Panc1 (cell line): ENCODE data around the gene GALNT18. TPM values are rescaled to one million over a fixed set of nuclear protein-coding genes. Genes with fewer than 3 reads are reported as not detected.

ENCODE experiments used
- ATAC-seq: fragments of 200-7000 bp; cut with Tn5 transposase; 2 replicates; pipeline ENCODE4 v1.9.1; 2020; ENCODE audit warnings: mild to moderate bottlenecking, moderate library complexity
- BruUV-seq: library from RNA; stranded (reverse); fragments of 400-500 nt; replicated peaks from 2 replicates; lab custom pipeline; 2021; lab: Mats Ljungman, UMichigan
- CTCF ChIA-PET: fragments of 300-600 bp; sonication (Branson Sonifier 250); formaldehyde crosslinking; loops from one replicate; lab custom pipeline; 2022; ENCODE audit warnings: antibody characterized with exemption; lab: Charles Lee
- POLR2A ChIA-PET: fragments of 300-600 bp; sonication (Branson Sonifier 250); formaldehyde crosslinking; loops from one replicate; lab custom pipeline; 2022; ENCODE audit warnings: antibody characterized with exemption; lab: Charles Lee
- DNase-seq: peaks from one replicate; pipeline ENCODE4 v3.0.0-alpha.2; 2010; ENCODE audit warnings: low read depth, low spot score
- H3K27ac ChIP-seq: 2 replicates; pipeline ENCODE4 v1.5.1; 2011; ENCODE audit warnings: mild to moderate bottlenecking, low read length, inconsistent platforms
- H3K27me3 ChIP-seq: fragments of 200-500 bp; sonication (Bioruptor generic); 2 replicates; pipeline ENCODE4 v1.6.0; 2014; ENCODE audit warnings: low read length, inconsistent platforms; ENCODE audit not compliant: control insufficient read depth, insufficient read depth
- H3K36me3 ChIP-seq: fragments of 200-500 bp; sonication (Bioruptor generic); 2 replicates; pipeline ENCODE4 v1.5.1; 2014; ENCODE audit warnings: inconsistent platforms, mild to moderate bottlenecking, low read length, moderate library complexity; ENCODE audit not compliant: control insufficient read depth, insufficient read depth
- H3K4me1 ChIP-seq: 2 replicates; pipeline ENCODE4 v1.5.1; 2011; ENCODE audit warnings: inconsistent platforms, mild to moderate bottlenecking, low read length, moderate library complexity; ENCODE audit not compliant: control insufficient read depth, insufficient read depth
- H3K4me3 ChIP-seq, 2 experiments: 2 replicates each; pipeline ENCODE4 v1.5.1; 2011 to 2012; ENCODE audit warnings: low read depth in 2 of 2, low read length in 2 of 2, mild to moderate bottlenecking in 2 of 2, inconsistent platforms in 1 of 2, moderate library complexity in 1 of 2
- H3K9me3 ChIP-seq: fragments of 200-500 bp; sonication (Bioruptor generic); 2 replicates; pipeline ENCODE4 v1.5.1; 2014; ENCODE audit warnings: low read depth, mild to moderate bottlenecking, inconsistent platforms, low read length, moderate library complexity; ENCODE audit not compliant: control insufficient read depth, insufficient read depth
- CTCF ChIP-seq: fragments of 450-650 bp; IDR thresholded peaks from 2 replicates; pipeline ENCODE4 v1.5.1; 2017; ENCODE audit warnings: mild to moderate bottlenecking
- POLR2AphosphoS5 ChIP-seq: IDR thresholded peaks from 2 replicates; pipeline ENCODE4 v1.6.1; 2012; ENCODE audit warnings: mild to moderate bottlenecking, low read depth, low read length, moderate library complexity
- REST ChIP-seq, 2 experiments: IDR thresholded peaks; 2 replicates each; pipeline ENCODE4 v1.6.1; 2011 to 2012; ENCODE audit warnings: low read depth in 2 of 2, control low read depth in 1 of 2, low read length in 1 of 2, mild to moderate bottlenecking in 1 of 2, moderate library complexity in 1 of 2; ENCODE audit not compliant: insufficient read depth in 1 of 2
- SIN3A ChIP-seq: IDR thresholded peaks from 2 replicates; pipeline ENCODE4 v1.6.1; 2012; ENCODE audit warnings: low read depth, mild to moderate bottlenecking, low read length, moderate library complexity, borderline replicate concordance; ENCODE audit not compliant: insufficient read depth
- TCF7L2 ChIP-seq: IDR thresholded peaks from 2 replicates; pipeline ENCODE4 v1.6.1; 2011; ENCODE audit warnings: mild to moderate bottlenecking, low read depth, low read length, inconsistent platforms
- in situ Hi-C: cut with HindIII; loops from 2 replicates; pipeline ENCODE4 v1.10.0; 2016; ENCODE audit warnings: low sequenced_read_pairs, low pct_unique_long_range_greater_than_20kb
- intact Hi-C: fragments of 100-400 bp; cut with micrococcal nuclease; formaldehyde crosslinking; loops from one replicate; pipeline ENCODE4 v1.10.0; 2022; ENCODE audit not compliant: unreplicated experiment
- total RNA-seq: library from RNA; stranded (reverse); gene quantifications from one replicate; pipeline ENCODE4 v1.2.1, GENCODE V29; 2021; ENCODE audit not compliant: unreplicated experiment

The GALNT18 gene
- total RNA-seq, 1 experiment from 2014 or later = 8.6 TPM

- DNase-seq = no peak
- in situ Hi-C loops = no loop called here
- Histone ChIP-seq H3K36me3 (no peaks in the 10 kb centered on the region), H3K9me3 (no peaks in the 10 kb centered on the region), H3K4me1 (no peaks in the 10 kb centered on the region), H3K27me3 (no peaks in the 10 kb centered on the region; the same call in 1 of the 2 replicates), H3K4me3 (no peak overlapping the region), H3K27ac (no peak overlapping the region)
- TF ChIP-seq SIN3A (no peak), TCF7L2 (no peak), POLR2AphosphoS5 (no peak), REST (IDR thresholded peaks at IDR 0.05; ENCODE audit: insufficient read depth in 1 of 2, low read depth in 2 of 2, low read length in 1 of 2) (no peak), CTCF (no peak)
- BruUV-seq = no TSS peak
- CTCF ChIA-PET = no interaction called here
- POLR2A ChIA-PET = no interaction called here
- ATAC-seq = no peak
- intact Hi-C loops = no loop called here
Observed at GRCh38 chr11:11320825-11321224, 301.0 kb downstream of the GALNT18 start.

- no peak for DNase-seq
- CTCF ChIA-PET = no interaction called here
- BruUV-seq = no TSS peak
Observed at GRCh38 chr11:11318961-11319360, 302.8 kb downstream of the GALNT18 start.

More at GRCh38 chr11:11318961-11319360, 302.8 kb downstream of the GALNT18 start:
- in situ Hi-C loops (no loop called here), intact Hi-C loops (no loop called here)
- TF ChIP-seq POLR2AphosphoS5 = no peak
- TF ChIP-seq SIN3A = no peak
- TF ChIP-seq REST (IDR thresholded peaks at IDR 0.05; ENCODE audit: insufficient read depth in 1 of 2, low read depth in 2 of 2, low read length in 1 of 2) = no peak
- TF ChIP-seq CTCF = no peak
- no peak for TF ChIP-seq TCF7L2
- Histone ChIP-seq H3K27ac (no peak overlapping the region), H3K27me3 (no peaks in the 10 kb centered on the region; the same call in 1 of the 2 replicates), H3K36me3 (no peaks in the 10 kb centered on the region), H3K9me3 (no peaks in the 10 kb centered on the region), H3K4me3 (no peak overlapping the region), H3K4me1 (no peaks in the 10 kb centered on the region)
- ATAC-seq = no peak
- POLR2A ChIA-PET = no interaction called here
